ENCODE data around the gene MUC4. TPM values are rescaled to one million over a fixed set of nuclear protein-coding genes. Genes with fewer than 3 reads are reported as not detected.
"Not testable (repeated sequence)": the region's sequence is repeated elsewhere in the genome, so short reads cannot be mapped to it uniquely, and the experiment has no call there.

MUC4 gene
- total and polyA plus RNA-seq, 2 donors, result 0.14 to 1.3 TPM

DNA sequence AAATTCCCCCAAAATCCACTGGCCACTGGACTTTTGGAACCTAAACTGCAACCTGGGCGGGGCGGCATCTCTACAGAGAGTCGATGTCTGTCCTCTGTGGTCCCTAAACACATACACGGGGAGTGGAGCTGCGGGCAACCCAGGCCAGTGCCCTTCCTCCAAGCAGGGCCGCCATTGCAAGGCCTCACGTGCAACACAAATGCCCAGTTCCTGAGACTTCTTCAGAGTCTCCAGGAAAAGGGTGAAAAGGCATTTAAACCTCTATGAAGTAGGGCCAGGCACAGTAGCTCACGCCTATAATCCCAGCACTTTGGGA, 4.9 kb downstream of the MUC4 start:
- Histone ChIP-seq H3K4me3 (ENCODE audit: low read length in 2 of 2) (no peak overlapping the region), H3K27ac (ENCODE audit: low read depth in 1 of 2, low read length in 1 of 2) (peak overlapping the region in 1 of 2 donors; percentile 77), H3K4me1 (ENCODE audit: control insufficient read depth in 2 of 2, insufficient read depth in 2 of 2, low read length in 2 of 2) (peaks cover 31 to 65% of the 10 kb centered on the region in 2 donors), H3K36me3 (ENCODE audit: control insufficient read depth in 2 of 2, insufficient read depth in 2 of 2, low read length in 1 of 2) (no peaks in the 10 kb centered on the region), H3K9me3 (ENCODE audit: control insufficient read depth in 2 of 2, insufficient read depth in 1 of 2, low read length in 1 of 2) (peaks cover 0 to 3% of the 10 kb centered on the region in 2 donors), H3K27me3 (ENCODE audit: control insufficient read depth in 2 of 2, insufficient read depth in 1 of 2, low read length in 1 of 2) (peaks cover 0 to 11% of the 10 kb centered on the region in 2 donors)
- DNase-seq (ENCODE audit: low read depth in 6 of 9, low spot score in 9 of 9), result no peak
- WGBS, result 98% methylated on average over 8 of the region's 8 CpGs

GRCh38 chr3:195806211-195806915, 5.4 kb downstream of the MUC4 start:
- peak in 4 of 9 donors; percentile 33 to 62 (median 42) for DNase-seq (ENCODE audit: low read depth in 6 of 9, low spot score in 9 of 9)
- Histone ChIP-seq H3K9me3 (ENCODE audit: control insufficient read depth in 2 of 2, insufficient read depth in 1 of 2, low read length in 1 of 2) (peaks cover 0 to 3% of the 10 kb centered on the region in 2 donors), H3K36me3 (ENCODE audit: control insufficient read depth in 2 of 2, insufficient read depth in 2 of 2, low read length in 1 of 2) (no peaks in the 10 kb centered on the region), H3K27ac (ENCODE audit: low read depth in 1 of 2, low read length in 1 of 2) (peak overlapping the region; percentile 77 to 82), H3K4me3 (ENCODE audit: low read length in 2 of 2) (no peak overlapping the region), H3K27me3 (ENCODE audit: control insufficient read depth in 2 of 2, insufficient read depth in 1 of 2, low read length in 1 of 2) (peaks cover 0 to 11% of the 10 kb centered on the region in 2 donors), H3K4me1 (ENCODE audit: control insufficient read depth in 2 of 2, insufficient read depth in 2 of 2, low read length in 2 of 2) (peaks cover 35 to 70% of the 10 kb centered on the region in 2 donors)
- 37% methylated on average over 11 of the region's 11 CpGs for WGBS

- WGBS, result 97% methylated on average over 5 of the region's 5 CpGs
- Histone ChIP-seq H3K4me1 (ENCODE audit: control insufficient read depth in 2 of 2, insufficient read depth in 2 of 2, low read length in 2 of 2) (peaks cover 35 to 77% of the 10 kb centered on the region in 2 donors), H3K27me3 (ENCODE audit: control insufficient read depth in 2 of 2, insufficient read depth in 1 of 2, low read length in 1 of 2) (peaks cover 0 to 13% of the 10 kb centered on the region in 2 donors), H3K27ac (ENCODE audit: low read depth in 1 of 2, low read length in 1 of 2) (peak overlapping the region in 1 of 2 donors; percentile 10)
- H3K4me3 ChIP-seq (ENCODE audit: low read length in 2 of 2); H3K36me3 ChIP-seq (ENCODE audit: control insufficient read depth in 2 of 2, insufficient read depth in 2 of 2, low read length in 1 of 2); H3K9me3 ChIP-seq (ENCODE audit: control insufficient read depth in 2 of 2, insufficient read depth in 1 of 2, low read length in 1 of 2); DNase-seq (ENCODE audit: low read depth in 6 of 9, low spot score in 9 of 9): not testable (repeated sequence)
Measured at GRCh38 chr3:195805588-195805987, 6.1 kb downstream of the MUC4 start.

GRCh38 chr3:195805181-195805580, 6.5 kb downstream of the MUC4 start:
- H3K4me1 ChIP-seq (ENCODE audit: control insufficient read depth in 2 of 2, insufficient read depth in 2 of 2, low read length in 2 of 2), result peaks cover 35 to 77% of the 10 kb centered on the region in 2 donors
- no peak for DNase-seq (ENCODE audit: low read depth in 6 of 9, low spot score in 9 of 9)

GRCh38 chr3:195803289-195803908, 8.3 kb downstream of the MUC4 start:
- DNase-seq (ENCODE audit: low read depth in 6 of 9, low spot score in 9 of 9), result no peak
- H3K27ac ChIP-seq (ENCODE audit: low read depth in 1 of 2, low read length in 1 of 2), result peak overlapping the region in 1 of 2 donors; percentile 80
- H3K36me3 ChIP-seq (ENCODE audit: control insufficient read depth in 2 of 2, insufficient read depth in 2 of 2, low read length in 1 of 2), result no peaks in the 10 kb centered on the region
- peaks cover 0 to 3% of the 10 kb centered on the region in 2 donors for H3K9me3 ChIP-seq (ENCODE audit: control insufficient read depth in 2 of 2, insufficient read depth in 1 of 2, low read length in 1 of 2)
- no peak overlapping the region for H3K4me3 ChIP-seq (ENCODE audit: low read length in 2 of 2)
- H3K27me3 ChIP-seq (ENCODE audit: control insufficient read depth in 2 of 2, insufficient read depth in 1 of 2, low read length in 1 of 2), result peaks cover 0 to 10% of the 10 kb centered on the region in 2 donors
- peaks cover 35 to 73% of the 10 kb centered on the region in 2 donors for H3K4me1 ChIP-seq (ENCODE audit: control insufficient read depth in 2 of 2, insufficient read depth in 2 of 2, low read length in 2 of 2)
- WGBS, result 89% methylated on average over 20 of the region's 20 CpGs

More at GRCh38 chr3:195805181-195805580, 6.5 kb downstream of the MUC4 start:
- Histone ChIP-seq H3K9me3 (ENCODE audit: control insufficient read depth in 2 of 2, insufficient read depth in 1 of 2, low read length in 1 of 2) (peaks cover 0 to 3% of the 10 kb centered on the region in 2 donors), H3K27me3 (ENCODE audit: control insufficient read depth in 2 of 2, insufficient read depth in 1 of 2, low read length in 1 of 2) (peaks cover 0 to 10% of the 10 kb centered on the region in 2 donors), H3K4me3 (ENCODE audit: low read length in 2 of 2) (no peak overlapping the region), H3K36me3 (ENCODE audit: control insufficient read depth in 2 of 2, insufficient read depth in 2 of 2, low read length in 1 of 2) (no peaks in the 10 kb centered on the region), H3K27ac (ENCODE audit: low read depth in 1 of 2, low read length in 1 of 2) (peak overlapping the region in 1 of 2 donors; percentile 41)
- WGBS, result 96% methylated on average over 14 of the region's 14 CpGs

GRCh38 chr3:195802795-195803194, 8.9 kb downstream of the MUC4 start:
- Histone ChIP-seq H3K4me3 (ENCODE audit: low read length in 2 of 2) (peak overlapping the region in 1 of 2 donors; percentile 22), H3K27me3 (ENCODE audit: control insufficient read depth in 2 of 2, insufficient read depth in 1 of 2, low read length in 1 of 2) (peaks cover 0 to 10% of the 10 kb centered on the region in 2 donors), H3K9me3 (ENCODE audit: control insufficient read depth in 2 of 2, insufficient read depth in 1 of 2, low read length in 1 of 2) (peaks cover 0 to 3% of the 10 kb centered on the region in 2 donors), H3K27ac (ENCODE audit: low read depth in 1 of 2, low read length in 1 of 2) (peak overlapping the region; percentile 25 to 73), H3K4me1 (ENCODE audit: control insufficient read depth in 2 of 2, insufficient read depth in 2 of 2, low read length in 2 of 2) (peaks cover 35 to 68% of the 10 kb centered on the region in 2 donors), H3K36me3 (ENCODE audit: control insufficient read depth in 2 of 2, insufficient read depth in 2 of 2, low read length in 1 of 2) (no peaks in the 10 kb centered on the region)
- 8% methylated on average over 9 of the region's 9 CpGs for WGBS
- DNase-seq (ENCODE audit: low read depth in 6 of 9, low spot score in 9 of 9), result peak in 5 of 9 donors; percentile 18 to 79 (median 43)

DNA sequence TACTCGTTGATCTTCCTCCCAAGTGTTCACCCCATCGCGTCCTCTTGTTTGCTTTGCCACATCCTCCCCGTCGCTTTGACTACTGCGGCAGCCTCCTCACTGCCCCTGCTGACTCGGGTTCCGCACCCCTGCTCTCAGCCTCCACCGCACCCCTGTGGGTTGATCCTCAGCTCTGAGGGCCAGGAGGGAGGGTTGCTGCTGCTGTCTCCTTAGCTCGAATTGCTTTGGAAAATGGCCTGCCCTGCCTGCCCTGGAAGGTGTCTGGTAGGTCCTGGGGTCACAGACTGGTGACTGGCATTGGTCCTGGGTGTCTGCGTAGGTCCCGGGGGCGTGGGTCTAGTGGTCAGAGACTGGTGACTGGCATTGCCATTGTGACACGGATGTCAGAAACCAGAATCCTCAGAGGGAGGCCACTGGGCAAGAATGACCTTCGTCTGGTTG, 9.4 kb downstream of the MUC4 start:
- Histone ChIP-seq H3K9me3 (ENCODE audit: control insufficient read depth in 2 of 2, insufficient read depth in 1 of 2, low read length in 1 of 2) (peaks cover 0 to 3% of the 10 kb centered on the region in 2 donors), H3K36me3 (ENCODE audit: control insufficient read depth in 2 of 2, insufficient read depth in 2 of 2, low read length in 1 of 2) (no peaks in the 10 kb centered on the region), H3K4me1 (ENCODE audit: control insufficient read depth in 2 of 2, insufficient read depth in 2 of 2, low read length in 2 of 2) (peaks cover 35 to 63% of the 10 kb centered on the region in 2 donors), H3K27me3 (ENCODE audit: control insufficient read depth in 2 of 2, insufficient read depth in 1 of 2, low read length in 1 of 2) (peaks cover 0 to 10% of the 10 kb centered on the region in 2 donors), H3K4me3 (ENCODE audit: low read length in 2 of 2) (peak overlapping the region in 1 of 2 donors; percentile 22), H3K27ac (ENCODE audit: low read depth in 1 of 2, low read length in 1 of 2) (peak overlapping the region; percentile 25 to 73)
- 26% methylated on average over 15 of the region's 15 CpGs for WGBS
- DNase-seq (ENCODE audit: low read depth in 6 of 9, low spot score in 9 of 9), result peak in 6 of 9 donors; percentile 58 to 89 (median 74)

DNA sequence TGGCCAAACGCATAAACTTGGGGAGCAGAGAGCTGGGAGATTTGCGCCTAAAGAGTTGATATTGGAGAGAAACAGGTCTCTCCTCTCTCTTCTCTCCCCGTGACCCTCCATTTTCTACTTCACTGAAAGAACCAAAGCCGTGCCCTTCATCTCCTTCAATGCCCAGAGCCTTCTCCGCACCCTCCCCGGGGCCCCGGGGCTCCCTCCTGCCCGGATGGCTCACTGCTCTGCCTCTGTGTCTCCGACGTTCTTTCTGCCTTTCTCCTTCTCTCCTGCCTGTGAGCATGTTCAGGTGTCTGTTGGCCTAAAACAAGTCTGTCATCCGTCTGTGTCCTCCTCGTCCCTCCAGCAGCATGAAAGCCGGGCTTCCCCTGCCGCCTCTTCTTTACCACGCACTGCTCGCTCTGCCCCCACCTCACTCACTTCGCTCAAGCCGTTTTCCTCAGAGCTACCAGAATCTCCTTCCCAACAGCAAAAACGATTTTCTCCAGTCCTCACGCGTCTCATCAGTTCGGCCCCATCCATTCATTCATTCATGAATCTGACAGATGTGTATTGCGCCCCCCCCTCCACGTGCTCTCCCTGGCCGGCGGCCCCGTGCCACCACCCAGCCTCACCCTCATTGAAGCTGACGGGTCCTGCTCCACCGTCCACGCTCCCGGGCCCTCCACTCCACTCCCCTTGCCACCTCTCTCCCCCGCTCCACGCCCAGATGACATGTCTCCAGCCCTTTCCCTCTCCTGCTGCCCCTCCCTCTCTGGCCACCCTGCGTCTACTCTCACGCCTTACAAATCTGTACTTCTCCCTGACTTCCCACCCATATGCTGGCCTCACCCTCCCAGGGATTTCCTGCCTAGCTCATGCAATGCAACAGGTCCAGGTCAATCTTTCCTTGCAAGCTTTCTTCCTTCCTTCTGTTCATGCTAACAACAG, 10.2 kb downstream of the MUC4 start:
- no peak overlapping the region for H3K4me3 ChIP-seq (ENCODE audit: low read length in 2 of 2)
- H3K27me3 ChIP-seq (ENCODE audit: control insufficient read depth in 2 of 2, insufficient read depth in 1 of 2, low read length in 1 of 2), result peaks cover 0 to 10% of the 10 kb centered on the region in 2 donors
- H3K4me1 ChIP-seq (ENCODE audit: control insufficient read depth in 2 of 2, insufficient read depth in 2 of 2, low read length in 2 of 2), result peaks cover 32 to 59% of the 10 kb centered on the region in 2 donors
- peak overlapping the region in 1 of 2 donors; percentile 73 for H3K27ac ChIP-seq (ENCODE audit: low read depth in 1 of 2, low read length in 1 of 2)
- peaks cover 0 to 3% of the 10 kb centered on the region in 2 donors for H3K9me3 ChIP-seq (ENCODE audit: control insufficient read depth in 2 of 2, insufficient read depth in 1 of 2, low read length in 1 of 2)
- no peak for DNase-seq (ENCODE audit: low read depth in 6 of 9, low spot score in 9 of 9)
- H3K36me3 ChIP-seq (ENCODE audit: control insufficient read depth in 2 of 2, insufficient read depth in 2 of 2, low read length in 1 of 2), result no peaks in the 10 kb centered on the region
- 84% methylated on average over 35 of the region's 35 CpGs for WGBS

Data from thymus (tissue), 11 donors.